ENCODE results near the gene HLA-E. TPM values are rescaled to one million over a fixed set of nuclear protein-coding genes. Genes with fewer than 3 reads are reported as not detected.

Gene HLA-E
- total and polyA plus RNA-seq, 10 of the 15 experiments (the other 5 are each of a cell fraction or from before 2014, with no cell fraction given): 35.1 to 483 (median 267) TPM

- no peak for TF ChIP-seq SRF (IDR thresholded peaks at IDR 0.05; ENCODE audit: low read depth in 2 of 2, low read length in 2 of 2)
- TF ChIP-seq, protein P1, sequence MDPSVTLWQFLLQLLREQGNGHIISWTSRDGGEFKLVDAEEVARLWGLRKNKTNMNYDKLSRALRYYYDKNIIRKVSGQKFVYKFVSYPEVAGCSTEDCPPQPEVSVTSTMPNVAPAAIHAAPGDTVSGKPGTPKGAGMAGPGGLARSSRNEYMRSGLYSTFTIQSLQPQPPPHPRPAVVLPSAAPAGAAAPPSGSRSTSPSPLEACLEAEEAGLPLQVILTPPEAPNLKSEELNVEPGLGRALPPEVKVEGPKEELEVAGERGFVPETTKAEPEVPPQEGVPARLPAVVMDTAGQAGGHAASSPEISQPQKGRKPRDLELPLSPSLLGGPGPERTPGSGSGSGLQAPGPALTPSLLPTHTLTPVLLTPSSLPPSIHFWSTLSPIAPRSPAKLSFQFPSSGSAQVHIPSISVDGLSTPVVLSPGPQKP (IDR thresholded peaks at IDR 0.05; ENCODE audit: low read depth, low read length): no peak
- TF ChIP-seq MEF2B (IDR thresholded peaks at IDR 0.05; ENCODE audit: partially characterized antibody, poor library complexity, severe bottlenecking): no peak
- no peak for TF ChIP-seq ATF3 (IDR thresholded peaks at IDR 0.05; ENCODE audit: borderline replicate concordance, extremely low read depth, low read depth, low read length)
- TF ChIP-seq, protein P2, sequence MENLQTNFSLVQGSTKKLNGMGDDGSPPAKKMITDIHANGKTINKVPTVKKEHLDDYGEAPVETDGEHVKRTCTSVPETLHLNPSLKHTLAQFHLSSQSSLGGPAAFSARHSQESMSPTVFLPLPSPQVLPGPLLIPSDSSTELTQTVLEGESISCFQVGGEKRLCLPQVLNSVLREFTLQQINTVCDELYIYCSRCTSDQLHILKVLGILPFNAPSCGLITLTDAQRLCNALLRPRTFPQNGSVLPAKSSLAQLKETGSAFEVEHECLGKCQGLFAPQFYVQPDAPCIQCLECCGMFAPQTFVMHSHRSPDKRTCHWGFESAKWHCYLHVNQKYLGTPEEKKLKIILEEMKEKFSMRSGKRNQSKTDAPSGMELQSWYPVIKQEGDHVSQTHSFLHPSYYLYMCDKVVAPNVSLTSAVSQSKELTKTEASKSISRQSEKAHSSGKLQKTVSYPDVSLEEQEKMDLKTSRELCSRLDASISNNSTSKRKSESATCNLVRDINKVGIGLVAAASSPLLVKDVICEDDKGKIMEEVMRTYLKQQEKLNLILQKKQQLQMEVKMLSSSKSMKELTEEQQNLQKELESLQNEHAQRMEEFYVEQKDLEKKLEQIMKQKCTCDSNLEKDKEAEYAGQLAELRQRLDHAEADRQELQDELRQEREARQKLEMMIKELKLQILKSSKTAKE (IDR thresholded peaks at IDR 0.05; ENCODE audit: low read depth, poor library complexity, severe bottlenecking): no peak
- 0 out of 2 replicates have a peak, but pooled peaks have one; percentile 19 for TF ChIP-seq TCF3 (IDR thresholded peaks at IDR 0.05; ENCODE audit: borderline replicate concordance, insufficient read depth, low read depth, low read length)
- TF ChIP-seq USF2 (IDR thresholded peaks at IDR 0.05; ENCODE audit: borderline replicate concordance, low read depth, low read length): no peak
- no peak for TF ChIP-seq NR2C2 (IDR thresholded peaks at IDR 0.05; ENCODE audit: borderline replicate concordance, control insufficient read depth, insufficient read length, low read depth)
- no peak for TF ChIP-seq NR2C1 (IDR thresholded peaks at IDR 0.05)
- peak; percentile 15 for TF ChIP-seq HDAC6 (IDR thresholded peaks at IDR 0.05; ENCODE audit: unreplicated experiment)
- no peak for TF ChIP-seq SP1 (IDR thresholded peaks at IDR 0.05; ENCODE audit: low read depth, low read length)
- no peak for TF ChIP-seq SMARCA5 (IDR thresholded peaks at IDR 0.05)
- TF ChIP-seq BCL3 (IDR thresholded peaks at IDR 0.05; ENCODE audit: borderline replicate concordance, insufficient read depth, low read depth, low read length, poor library complexity, severe bottlenecking): peak; percentile 82
- peak; percentile 65; the same call in 1 of the 2 replicates for TF ChIP-seq SMAD5 (IDR thresholded peaks at IDR 0.05; ENCODE audit: low read depth)
- TF ChIP-seq, protein P3, sequence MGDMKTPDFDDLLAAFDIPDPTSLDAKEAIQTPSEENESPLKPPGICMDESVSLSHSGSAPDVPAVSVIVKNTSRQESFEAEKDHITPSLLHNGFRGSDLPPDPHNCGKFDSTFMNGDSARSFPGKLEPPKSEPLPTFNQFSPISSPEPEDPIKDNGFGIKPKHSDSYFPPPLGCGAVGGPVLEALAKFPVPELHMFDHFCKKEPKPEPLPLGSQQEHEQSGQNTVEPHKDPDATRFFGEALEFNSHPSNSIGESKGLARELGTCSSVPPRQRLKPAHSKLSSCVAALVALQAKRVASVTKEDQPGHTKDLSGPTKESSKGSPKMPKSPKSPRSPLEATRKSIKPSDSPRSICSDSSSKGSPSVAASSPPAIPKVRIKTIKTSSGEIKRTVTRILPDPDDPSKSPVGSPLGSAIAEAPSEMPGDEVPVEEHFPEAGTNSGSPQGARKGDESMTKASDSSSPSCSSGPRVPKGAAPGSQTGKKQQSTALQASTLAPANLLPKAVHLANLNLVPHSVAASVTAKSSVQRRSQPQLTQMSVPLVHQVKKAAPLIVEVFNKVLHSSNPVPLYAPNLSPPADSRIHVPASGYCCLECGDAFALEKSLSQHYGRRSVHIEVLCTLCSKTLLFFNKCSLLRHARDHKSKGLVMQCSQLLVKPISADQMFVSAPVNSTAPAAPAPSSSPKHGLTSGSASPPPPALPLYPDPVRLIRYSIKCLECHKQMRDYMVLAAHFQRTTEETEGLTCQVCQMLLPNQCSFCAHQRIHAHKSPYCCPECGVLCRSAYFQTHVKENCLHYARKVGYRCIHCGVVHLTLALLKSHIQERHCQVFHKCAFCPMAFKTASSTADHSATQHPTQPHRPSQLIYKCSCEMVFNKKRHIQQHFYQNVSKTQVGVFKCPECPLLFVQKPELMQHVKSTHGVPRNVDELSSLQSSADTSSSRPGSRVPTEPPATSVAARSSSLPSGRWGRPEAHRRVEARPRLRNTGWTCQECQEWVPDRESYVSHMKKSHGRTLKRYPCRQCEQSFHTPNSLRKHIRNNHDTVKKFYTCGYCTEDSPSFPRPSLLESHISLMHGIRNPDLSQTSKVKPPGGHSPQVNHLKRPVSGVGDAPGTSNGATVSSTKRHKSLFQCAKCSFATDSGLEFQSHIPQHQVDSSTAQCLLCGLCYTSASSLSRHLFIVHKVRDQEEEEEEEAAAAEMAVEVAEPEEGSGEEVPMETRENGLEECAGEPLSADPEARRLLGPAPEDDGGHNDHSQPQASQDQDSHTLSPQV (IDR thresholded peaks at IDR 0.05): no peak
- TF ChIP-seq JUNB (IDR thresholded peaks at IDR 0.05): no peak
- TF ChIP-seq CREM (IDR thresholded peaks at IDR 0.05; ENCODE audit: low read depth): no peak
These were observed 4.4 kb downstream of the HLA-E start (continued) for GRCh38 chr6:30493643-30494250.

All from GM12878 (cell line).